ENCODE results near the gene IGF2BP3.

IGF2BP3 gene

GRCh38 chr7:23387583-23387982, 82.7 kb downstream of the IGF2BP3 start:
- ChIA-PET POLR2A (no interaction called here), CTCF (no interaction called here)
- no peaks in the 10 kb centered on the region for H3K9me3 ChIP-seq (ENCODE audit: control insufficient read depth, insufficient read depth, low read depth, low read length)
- no peak overlapping the region for H3K27ac ChIP-seq (ENCODE audit: extremely low read depth, low read depth, low read length)
- H3K36me3 ChIP-seq (ENCODE audit: control insufficient read depth in 2 of 2, insufficient read depth in 1 of 2, low read length in 2 of 2) = peaks cover 4 to 15% of the 10 kb centered on the region in 2 experiments; a peak in 2 of 3 replicates
- TF ChIP-seq ZNF391 (tag by site-specific recombination; IDR thresholded peaks at IDR 0.05; ENCODE audit: borderline replicate concordance, low read depth) (no peak), ZNF664 (tag by site-specific recombination; IDR thresholded peaks at IDR 0.05) (peak; percentile 80)
- peaks cover 1% of the 10 kb centered on the region; the same call in 1 of the 2 replicates for H3K4me1 ChIP-seq (ENCODE audit: control insufficient read depth, insufficient read depth, low read length)
- no peak overlapping the region for H3K4me3 ChIP-seq (ENCODE audit: low read depth, low read length)

DNA sequence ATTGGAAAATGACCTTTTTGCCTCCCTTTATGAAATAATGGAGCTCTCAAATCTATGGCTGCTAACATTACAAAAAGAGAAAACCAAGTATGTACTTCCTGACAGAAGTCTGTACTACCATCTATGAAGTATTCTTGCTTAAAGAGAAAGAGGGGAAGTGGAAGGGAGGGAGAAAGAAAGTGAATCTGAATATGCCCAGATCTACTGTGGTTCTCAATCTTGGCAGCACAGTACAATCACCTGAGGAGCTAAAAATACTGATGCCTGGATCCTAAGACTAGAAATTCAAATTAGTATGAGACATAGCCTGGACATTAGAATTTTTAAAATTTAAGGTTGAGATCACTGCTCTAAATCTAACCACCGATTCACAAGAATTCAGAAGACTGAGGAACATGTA, 85.2 kb downstream of the IGF2BP3 start:
- H3K4me3 ChIP-seq (ENCODE audit: low read depth, low read length) = no peak overlapping the region
- no peaks in the 10 kb centered on the region for H3K9me3 ChIP-seq (ENCODE audit: control insufficient read depth, insufficient read depth, low read depth, low read length)
- POLR2A ChIA-PET = no interaction called here
- H3K36me3 ChIP-seq (ENCODE audit: control insufficient read depth in 2 of 2, insufficient read depth in 1 of 2, low read length in 2 of 2) = peaks cover 4 to 15% of the 10 kb centered on the region in 2 experiments; a peak in 2 of 3 replicates
- CTCF ChIA-PET = no interaction called here
- peaks cover 7% of the 10 kb centered on the region; the same call in 1 of the 2 replicates for H3K4me1 ChIP-seq (ENCODE audit: control insufficient read depth, insufficient read depth, low read length)
- TF ChIP-seq ZNF169 (tag by site-specific recombination; IDR thresholded peaks at IDR 0.05) = no peak
- TF ChIP-seq PRDM10 (tag by site-specific recombination; IDR thresholded peaks at IDR 0.05) = no peak
- TF ChIP-seq, protein P1, sequence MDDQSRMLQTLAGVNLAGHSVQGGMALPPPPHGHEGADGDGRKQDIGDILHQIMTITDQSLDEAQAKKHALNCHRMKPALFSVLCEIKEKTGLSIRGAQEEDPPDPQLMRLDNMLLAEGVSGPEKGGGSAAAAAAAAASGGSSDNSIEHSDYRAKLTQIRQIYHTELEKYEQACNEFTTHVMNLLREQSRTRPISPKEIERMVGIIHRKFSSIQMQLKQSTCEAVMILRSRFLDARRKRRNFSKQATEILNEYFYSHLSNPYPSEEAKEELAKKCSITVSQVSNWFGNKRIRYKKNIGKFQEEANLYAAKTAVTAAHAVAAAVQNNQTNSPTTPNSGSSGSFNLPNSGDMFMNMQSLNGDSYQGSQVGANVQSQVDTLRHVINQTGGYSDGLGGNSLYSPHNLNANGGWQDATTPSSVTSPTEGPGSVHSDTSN (CRISPR knock-in tag; IDR thresholded peaks at IDR 0.05) = no peak
- no peak for TF ChIP-seq SCRT2 (tag by site-specific recombination; IDR thresholded peaks at IDR 0.05)
- no peak for TF ChIP-seq ZBTB21 (tag by site-specific recombination; IDR thresholded peaks at IDR 0.05)
- no peak for TF ChIP-seq ZNF18 (tag by site-specific recombination; IDR thresholded peaks at IDR 0.05)
- TF ChIP-seq ZNF658 (tag by site-specific recombination; IDR thresholded peaks at IDR 0.05) = no peak
- TF ChIP-seq ZNF555 (tag by site-specific recombination; conservative IDR thresholded peaks at IDR 0.05) = no peak
- no peak for TF ChIP-seq BCL11A (tag by site-specific recombination; IDR thresholded peaks at IDR 0.05; ENCODE audit: low read depth)
- TF ChIP-seq TCF7L2 (IDR thresholded peaks at IDR 0.05; ENCODE audit: borderline replicate concordance, low read depth, low read length) = no peak
- TF ChIP-seq MYNN (tag by site-specific recombination; IDR thresholded peaks at IDR 0.05; ENCODE audit: borderline replicate concordance) = no peak
- TF ChIP-seq ZNF48 (tag by site-specific recombination; IDR thresholded peaks at IDR 0.05) = no peak
- TF ChIP-seq ZBTB11 (tag by site-specific recombination; conservative IDR thresholded peaks at IDR 0.05; ENCODE audit: low read depth) = no peak
- no peak for TF ChIP-seq ZNF629 (tag by site-specific recombination; IDR thresholded peaks at IDR 0.05)
- H3K27ac ChIP-seq (ENCODE audit: extremely low read depth, low read depth, low read length) = no peak overlapping the region

Data from HEK293 (cell line).